Esophagus squamous epithelium (tissue), 4 donors: Measurements from ENCODE around the gene ARIH1.

ENCODE experiments used
- POLR2A ChIP-seq, 4 donors: fragments of 450-650 bp; IDR thresholded peaks; one replicate each; pipeline ENCODE4 v1.6.1; 2017; ENCODE audit warnings: antibody characterized with exemption in 4 of 4, mild to moderate bottlenecking in 4 of 4, moderate library complexity in 3 of 4
- TF ChIP-seq, protein P1 (sequence below), 6 experiments: fragments of 450-650 bp in 4 of 6; fragments of 200-600 bp in 2 of 6; sonication (generic) in 2 of 6; IDR thresholded peaks; one replicate each; pipeline ENCODE4 v1.5.1; 2016 to 2019; ENCODE audit warnings: antibody characterized with exemption in 6 of 6, mild to moderate bottlenecking in 4 of 6, moderate library complexity in 4 of 6

GRCh38 chr15:72538931-72539330 lies 64.8 kb downstream of the ARIH1 start:
- TF ChIP-seq, protein P1, sequence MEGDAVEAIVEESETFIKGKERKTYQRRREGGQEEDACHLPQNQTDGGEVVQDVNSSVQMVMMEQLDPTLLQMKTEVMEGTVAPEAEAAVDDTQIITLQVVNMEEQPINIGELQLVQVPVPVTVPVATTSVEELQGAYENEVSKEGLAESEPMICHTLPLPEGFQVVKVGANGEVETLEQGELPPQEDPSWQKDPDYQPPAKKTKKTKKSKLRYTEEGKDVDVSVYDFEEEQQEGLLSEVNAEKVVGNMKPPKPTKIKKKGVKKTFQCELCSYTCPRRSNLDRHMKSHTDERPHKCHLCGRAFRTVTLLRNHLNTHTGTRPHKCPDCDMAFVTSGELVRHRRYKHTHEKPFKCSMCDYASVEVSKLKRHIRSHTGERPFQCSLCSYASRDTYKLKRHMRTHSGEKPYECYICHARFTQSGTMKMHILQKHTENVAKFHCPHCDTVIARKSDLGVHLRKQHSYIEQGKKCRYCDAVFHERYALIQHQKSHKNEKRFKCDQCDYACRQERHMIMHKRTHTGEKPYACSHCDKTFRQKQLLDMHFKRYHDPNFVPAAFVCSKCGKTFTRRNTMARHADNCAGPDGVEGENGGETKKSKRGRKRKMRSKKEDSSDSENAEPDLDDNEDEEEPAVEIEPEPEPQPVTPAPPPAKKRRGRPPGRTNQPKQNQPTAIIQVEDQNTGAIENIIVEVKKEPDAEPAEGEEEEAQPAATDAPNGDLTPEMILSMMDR (IDR thresholded peaks at IDR 0.05), result no peak
- TF ChIP-seq POLR2A (IDR thresholded peaks at IDR 0.05), result no peak
